RWPE1 (cell line): Measurements from ENCODE around the gene HOMER2.

ENCODE experiments used
- CTCF ChIA-PET: fragments of 350-600 bp; sonication (Branson Sonifier 250); formaldehyde crosslinking; extraction: SDS; loops from one replicate; lab custom pipeline; 2021; lab: Yijun Ruan, JAX
- POLR2A ChIA-PET: fragments of 400-600 bp; formaldehyde crosslinking; extraction: SDS; loops from one replicate; lab custom pipeline; 2020; ENCODE audit warnings: antibody characterized with exemption; ENCODE audit not compliant: low non-redundant PET; lab: Yijun Ruan, JAX
- DNase-seq: peaks from one replicate; pipeline ENCODE4 v3.0.0; 2012; ENCODE audit warnings: low spot score
- H3K27ac ChIP-seq: fragments of 450-650 bp; 2 replicates; pipeline ENCODE4 v1.5.1; 2017
- CTCF ChIP-seq: fragments of 450-650 bp; conservative IDR thresholded peaks from 2 replicates; pipeline ENCODE4 v1.5.1; 2017; ENCODE audit warnings: low read depth, mild to moderate bottlenecking

Gene HOMER2

GRCh38 chr15:82959423-82959822, 6.9 kb upstream of the HOMER2 start:
- CTCF ChIA-PET, result no interaction called here
- no peak for DNase-seq
- no peak overlapping the region for H3K27ac ChIP-seq
- POLR2A ChIA-PET, result no interaction called here
- no peak for TF ChIP-seq CTCF

GRCh38 chr15:82958638-82959037, 6.1 kb upstream of the HOMER2 start:
- ChIA-PET POLR2A (interaction anchor here (1.5 kb wide), 1 partner anchor 27 kb away, joined by 3 read pairs; the partner anchor contains the start of gene RAMAC), CTCF (interaction anchor here (0.6 to 0.7 kb wide), 3 partner anchors 15 to 567 kb away, joined by 3 to 4 read pairs (median 3); no protein-coding TSS in a partner anchor)
- no peak for TF ChIP-seq CTCF

GRCh38 chr15:82951472-82952157, 905 bp downstream of the HOMER2 start:
- DNase-seq, result peak; percentile 64
- ChIA-PET CTCF (interaction anchor here (0.8 to 1.0 kb wide), 2 partner anchors 8 to 59 kb away, joined by 3 to 4 read pairs; no protein-coding TSS in a partner anchor), POLR2A (interaction anchor here (0.5 to 0.6 kb wide), 2 partner anchors 20 to 187 kb away, joined by 3 to 5 read pairs; no protein-coding TSS in a partner anchor)
- H3K27ac ChIP-seq, result peak overlapping the region; percentile 55
- no peak for TF ChIP-seq CTCF

More at GRCh38 chr15:82958638-82959037, 6.1 kb upstream of the HOMER2 start:
- DNase-seq, result no peak
- H3K27ac ChIP-seq, result peak overlapping the region; percentile 17; the same call in 1 of the 2 replicates

GRCh38 chr15:82950746-82951370, 1.7 kb downstream of the HOMER2 start:
- CTCF ChIA-PET, result interaction anchor here (1.0 kb wide), 1 partner anchor 22 kb away, joined by 3 read pairs; no protein-coding TSS in a partner anchor
- DNase-seq, result no peak
- no peak for TF ChIP-seq CTCF
- no peak overlapping the region for H3K27ac ChIP-seq
- POLR2A ChIA-PET, result no interaction called here

GRCh38 chr15:82950295-82950694, 2.2 kb downstream of the HOMER2 start:
- CTCF ChIA-PET, result interaction anchor here (1.0 kb wide), 1 partner anchor 21 kb away, joined by 3 read pairs; no protein-coding TSS in a partner anchor
- TF ChIP-seq CTCF, result no peak
- no peak for DNase-seq
- H3K27ac ChIP-seq, result no peak overlapping the region
- POLR2A ChIA-PET, result no interaction called here

- TF ChIP-seq CTCF, result no peak
- no peak overlapping the region for H3K27ac ChIP-seq
- POLR2A ChIA-PET, result no interaction called here
- no peak for DNase-seq
- CTCF ChIA-PET, result interaction anchor here (0.6 kb wide), 1 partner anchor 200 kb away, joined by 3 read pairs; no protein-coding TSS in a partner anchor
Observed at GRCh38 chr15:82946155-82946701, 6.3 kb downstream of the HOMER2 start.
